Ishikawa (cell line): ENCODE data around the gene PHETA1.

Source experiments
- CEBPB ChIP-seq: IDR thresholded peaks from 2 replicates; pipeline ENCODE4 v1.6.1; 2012
- CREB1 ChIP-seq: IDR thresholded peaks from 2 replicates; pipeline ENCODE4 v1.6.1; 2012; ENCODE audit warnings: low read depth
- EGR1 ChIP-seq: IDR thresholded peaks from 2 replicates; pipeline ENCODE4 v1.6.1; 2012
- EP300 ChIP-seq: IDR thresholded peaks from 2 replicates; pipeline ENCODE4 v1.6.1; 2012; ENCODE audit warnings: borderline replicate concordance
- MAX ChIP-seq: IDR thresholded peaks from 2 replicates; pipeline ENCODE4 v1.6.1; 2012
- NFIC ChIP-seq: IDR thresholded peaks from 2 replicates; pipeline ENCODE4 v1.6.1; 2012
- RAD21 ChIP-seq: IDR thresholded peaks from 2 replicates; pipeline ENCODE4 v1.6.1; 2012; ENCODE audit warnings: low read depth
- REST ChIP-seq: IDR thresholded peaks from 2 replicates; pipeline ENCODE4 v1.6.1; 2012; ENCODE audit warnings: low read depth, mild to moderate bottlenecking
- TAF1 ChIP-seq: IDR thresholded peaks from 2 replicates; pipeline ENCODE4 v1.6.1; 2012; ENCODE audit warnings: low read depth, mild to moderate bottlenecking
- TCF12 ChIP-seq: IDR thresholded peaks from 2 replicates; pipeline ENCODE4 v1.6.1; 2012; ENCODE audit warnings: low read depth
- USF1 ChIP-seq: IDR thresholded peaks from 2 replicates; pipeline ENCODE4 v1.6.1; 2012
- YY1 ChIP-seq: IDR thresholded peaks from 2 replicates; pipeline ENCODE4 v1.6.1; 2012; ENCODE audit warnings: low read depth
- ZBTB7A ChIP-seq: IDR thresholded peaks from 2 replicates; pipeline ENCODE4 v1.6.1; 2012; ENCODE audit warnings: low read depth

- TF ChIP-seq ZBTB7A, result no peak
- no peak for TF ChIP-seq TAF1
- no peak for TF ChIP-seq EP300
- peak; percentile 85 for TF ChIP-seq CEBPB
- TF ChIP-seq MAX, result no peak
- TF ChIP-seq EGR1, result no peak
- no peak for TF ChIP-seq REST
- TF ChIP-seq NFIC, result no peak
- 0 out of 2 replicates have a peak, but pooled peaks have one; percentile 32 for TF ChIP-seq YY1
- no peak for TF ChIP-seq CREB1
- no peak for TF ChIP-seq USF1
- TF ChIP-seq RAD21, result peak; percentile 87
- TF ChIP-seq TCF12, result no peak
Observed at GRCh38 chr12:111313833-111314259, 55.0 kb downstream of the PHETA1 start.
